Mucosa of stomach (tissue), 1 donor: ENCODE results near the gene RNF13.
"Not testable (repeated sequence)": the region's sequence is repeated elsewhere in the genome, so short reads cannot be mapped to it uniquely, and the experiment has no call there.

ENCODE experiments used
- H3K27me3 ChIP-seq: one replicate; pipeline ENCODE4 v1.7.0; 2013; ENCODE audit warnings: mild to moderate bottlenecking, low read length; ENCODE audit not compliant: control insufficient read depth, insufficient read depth
- H3K36me3 ChIP-seq: one replicate; pipeline ENCODE4 v1.7.0; 2013; ENCODE audit warnings: low read length; ENCODE audit not compliant: control insufficient read depth, insufficient read depth
- H3K4me1 ChIP-seq: one replicate; pipeline ENCODE4 v1.7.0; 2013; ENCODE audit warnings: mild to moderate bottlenecking, low read length; ENCODE audit not compliant: control insufficient read depth, insufficient read depth
- H3K4me3 ChIP-seq: one replicate; pipeline ENCODE4 v1.7.0; 2013; ENCODE audit warnings: low read length
- H3K9ac ChIP-seq: one replicate; pipeline ENCODE4 v1.7.0; 2013; ENCODE audit warnings: mild to moderate bottlenecking, low read length, moderate library complexity
- H3K9me3 ChIP-seq: one replicate; pipeline ENCODE4 v1.7.0; 2013; ENCODE audit warnings: mild to moderate bottlenecking, low read length, moderate library complexity; ENCODE audit not compliant: control insufficient read depth
- donor health status: Pancreatic carcinoma.

RNF13 gene

DNA sequence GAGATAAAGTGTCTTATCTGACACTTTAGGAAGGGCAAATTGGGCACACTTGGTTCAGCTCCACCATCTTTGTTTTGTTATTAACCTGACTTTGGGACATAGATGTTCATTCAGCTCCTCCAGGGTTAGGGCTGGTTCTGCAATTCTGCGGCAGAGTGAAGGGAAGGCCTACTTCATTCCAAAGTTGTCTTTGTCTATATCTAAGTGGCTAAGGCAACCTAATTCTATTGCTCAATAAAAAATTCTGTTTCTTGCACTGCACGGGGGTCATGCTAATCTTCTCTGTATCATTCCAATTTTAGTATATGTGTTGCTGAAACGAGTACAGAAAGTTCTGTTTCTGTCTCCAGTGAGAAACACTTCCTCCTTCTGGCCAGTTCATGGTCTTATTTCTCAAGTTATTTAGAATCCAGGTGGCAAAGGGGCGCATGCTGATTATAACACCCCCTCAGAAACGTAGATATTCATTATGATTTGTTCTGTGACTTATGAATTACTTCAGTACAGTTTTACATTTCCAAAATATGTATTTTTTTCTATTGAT, 104.2 kb downstream of the RNF13 start:
- no peak overlapping the region for H3K4me3 ChIP-seq
- H3K4me1 ChIP-seq = no peaks in the 10 kb centered on the region
- no peak overlapping the region for H3K9ac ChIP-seq
- no peaks in the 10 kb centered on the region for H3K27me3 ChIP-seq
- H3K36me3 ChIP-seq = no peaks in the 10 kb centered on the region
- H3K9me3 ChIP-seq = no peaks in the 10 kb centered on the region

DNA sequence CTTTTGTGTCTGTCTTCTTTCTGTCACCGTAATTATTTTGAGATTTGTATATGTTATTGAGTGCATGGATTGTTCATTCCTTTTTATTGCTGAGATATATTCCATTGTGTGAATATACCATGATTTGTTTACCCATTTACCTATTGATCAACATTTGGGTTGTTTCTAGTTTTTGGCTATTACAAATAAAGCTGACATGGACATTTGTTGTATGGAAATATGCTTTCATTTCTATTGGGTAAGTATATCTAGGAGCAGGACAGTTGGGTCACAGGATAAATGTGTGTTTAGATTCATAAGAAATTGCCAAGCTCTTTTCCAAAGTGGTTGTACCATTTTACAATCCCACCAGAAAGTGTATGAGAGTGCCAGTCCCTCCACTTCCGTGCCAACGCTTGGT, 106.5 kb downstream of the RNF13 start:
- Histone ChIP-seq H3K9ac (no peak overlapping the region), H3K4me1 (no peaks in the 10 kb centered on the region), H3K36me3 (no peaks in the 10 kb centered on the region), H3K27me3 (no peaks in the 10 kb centered on the region), H3K9me3 (no peaks in the 10 kb centered on the region), H3K4me3 (no peak overlapping the region)

- Histone ChIP-seq H3K9ac (no peak overlapping the region), H3K36me3 (no peaks in the 10 kb centered on the region), H3K4me3 (no peak overlapping the region), H3K27me3 (no peaks in the 10 kb centered on the region), H3K4me1 (no peaks in the 10 kb centered on the region), H3K9me3 (no peaks in the 10 kb centered on the region)
These were observed 107.1 kb downstream of the RNF13 start for GRCh38 chr3:149920119-149920518.

DNA sequence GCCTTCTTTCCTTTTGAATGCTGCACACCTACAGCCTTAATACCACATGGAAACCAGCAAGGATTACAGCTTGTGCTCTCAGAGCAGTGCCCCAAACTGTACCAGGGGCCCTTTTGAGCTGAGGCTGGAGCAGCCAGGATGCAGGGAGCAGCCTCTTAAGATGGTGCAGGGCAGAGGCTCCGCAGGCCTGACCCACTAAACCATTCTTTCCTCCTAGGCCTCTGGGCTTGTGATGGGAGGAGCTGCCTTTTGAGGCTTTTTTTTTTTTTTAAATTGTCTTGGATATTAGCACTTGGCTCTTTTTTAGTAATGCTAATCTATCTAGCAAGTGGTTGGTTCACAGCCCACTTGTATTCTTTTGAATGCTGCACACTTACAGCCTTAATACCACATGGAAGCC, 120.0 kb downstream of the RNF13 start:
- no peaks in the 10 kb centered on the region for H3K9me3 ChIP-seq
- H3K9ac ChIP-seq = no peak overlapping the region
- H3K4me1 ChIP-seq = peaks cover 6% of the 10 kb centered on the region
- no peaks in the 10 kb centered on the region for H3K36me3 ChIP-seq
- no peak overlapping the region for H3K4me3 ChIP-seq
- H3K27me3 ChIP-seq = no peaks in the 10 kb centered on the region

- Histone ChIP-seq H3K9ac (no peak overlapping the region), H3K4me3 (no peak overlapping the region), H3K36me3 (no peaks in the 10 kb centered on the region), H3K27me3 (no peaks in the 10 kb centered on the region), H3K9me3 (no peaks in the 10 kb centered on the region), H3K4me1 (peaks cover 6% of the 10 kb centered on the region)
These were observed 120.8 kb downstream of the RNF13 start for GRCh38 chr3:149933858-149934257.

DNA sequence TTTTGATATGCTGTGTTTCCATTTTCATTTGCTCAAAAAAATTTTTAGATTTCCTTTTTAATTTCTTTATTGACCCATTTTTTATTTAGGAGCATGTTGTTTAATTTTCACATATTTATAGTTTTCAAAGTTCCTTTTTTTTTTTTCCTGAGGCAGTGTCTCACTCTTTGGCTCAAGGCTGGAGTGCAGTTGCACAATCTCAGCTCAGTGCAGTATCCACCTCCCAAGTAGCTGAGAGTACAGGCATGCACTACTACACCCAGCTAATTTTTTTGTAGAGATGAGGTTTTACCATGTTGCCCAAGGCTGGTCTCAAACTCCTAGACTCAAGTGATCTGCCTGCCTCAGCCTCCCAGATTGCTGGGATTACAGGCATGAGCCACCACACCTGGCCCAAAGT, 121.5 kb downstream of the RNF13 start:
- Histone ChIP-seq H3K9ac (no peak overlapping the region), H3K4me3 (no peak overlapping the region), H3K27me3 (no peaks in the 10 kb centered on the region), H3K36me3 (no peaks in the 10 kb centered on the region), H3K9me3 (no peaks in the 10 kb centered on the region), H3K4me1 (peaks cover 6% of the 10 kb centered on the region)

- no peaks in the 10 kb centered on the region for H3K27me3 ChIP-seq
- H3K4me3 ChIP-seq = no peak overlapping the region
- H3K36me3 ChIP-seq = no peaks in the 10 kb centered on the region
- no peaks in the 10 kb centered on the region for H3K9me3 ChIP-seq
- peaks cover 6% of the 10 kb centered on the region for H3K4me1 ChIP-seq
- no peak overlapping the region for H3K9ac ChIP-seq
These were observed 123.8 kb downstream of the RNF13 start for GRCh38 chr3:149936812-149937230.

DNA sequence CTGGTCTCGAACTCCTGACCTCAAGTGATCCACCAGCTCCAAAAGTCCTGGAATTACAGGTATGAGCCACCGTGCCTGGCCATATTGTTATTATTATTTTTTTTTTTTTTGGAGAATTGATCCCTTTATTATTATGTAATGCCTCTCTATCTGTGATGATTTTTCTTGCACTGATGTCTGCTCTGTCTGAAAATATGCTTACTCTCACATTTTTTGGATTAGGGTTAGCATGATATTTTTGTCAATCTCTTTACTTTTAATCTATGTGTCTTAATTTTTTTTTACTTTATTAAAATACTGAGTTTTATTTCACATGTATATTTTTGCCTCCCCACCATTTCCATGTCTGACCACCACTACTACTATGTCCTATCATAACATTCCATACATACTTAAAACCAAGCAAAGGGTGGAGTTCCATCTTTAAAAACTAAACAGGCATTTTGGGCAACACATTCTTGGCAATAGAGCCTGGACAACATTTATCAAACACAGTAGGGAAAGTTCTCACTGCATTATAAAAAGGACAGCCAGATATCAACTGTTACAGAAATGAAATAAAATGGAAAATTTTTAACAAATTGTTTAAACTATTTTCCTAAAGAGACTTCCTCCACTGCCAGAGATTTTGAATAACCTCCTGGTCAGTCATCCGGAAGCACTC, 125.5 kb downstream of the RNF13 start:
- H3K36me3 ChIP-seq, H3K9ac ChIP-seq, H3K27me3 ChIP-seq, H3K4me3 ChIP-seq, H3K4me1 ChIP-seq, H3K9me3 ChIP-seq: not testable (repeated sequence)

- Histone ChIP-seq H3K4me1 (peaks cover 6% of the 10 kb centered on the region), H3K27me3 (no peaks in the 10 kb centered on the region), H3K36me3 (no peaks in the 10 kb centered on the region), H3K4me3 (no peak overlapping the region), H3K9ac (no peak overlapping the region), H3K9me3 (no peaks in the 10 kb centered on the region)
These were observed 128.2 kb downstream of the RNF13 start for GRCh38 chr3:149941186-149941585.

GRCh38 chr3:149941946-149942345, 128.9 kb downstream of the RNF13 start:
- no peak overlapping the region for H3K9ac ChIP-seq
- H3K4me3 ChIP-seq = no peak overlapping the region
- H3K36me3 ChIP-seq = no peaks in the 10 kb centered on the region
- H3K9me3 ChIP-seq = no peaks in the 10 kb centered on the region
- no peaks in the 10 kb centered on the region for H3K27me3 ChIP-seq
- peaks cover under 1% of the 10 kb centered on the region for H3K4me1 ChIP-seq

GRCh38 chr3:149942409-149942808, 129.4 kb downstream of the RNF13 start:
- no peak overlapping the region for H3K4me3 ChIP-seq
- H3K9me3 ChIP-seq = no peaks in the 10 kb centered on the region
- H3K36me3 ChIP-seq = no peaks in the 10 kb centered on the region
- no peaks in the 10 kb centered on the region for H3K4me1 ChIP-seq
- no peaks in the 10 kb centered on the region for H3K27me3 ChIP-seq
- no peak overlapping the region for H3K9ac ChIP-seq

DNA sequence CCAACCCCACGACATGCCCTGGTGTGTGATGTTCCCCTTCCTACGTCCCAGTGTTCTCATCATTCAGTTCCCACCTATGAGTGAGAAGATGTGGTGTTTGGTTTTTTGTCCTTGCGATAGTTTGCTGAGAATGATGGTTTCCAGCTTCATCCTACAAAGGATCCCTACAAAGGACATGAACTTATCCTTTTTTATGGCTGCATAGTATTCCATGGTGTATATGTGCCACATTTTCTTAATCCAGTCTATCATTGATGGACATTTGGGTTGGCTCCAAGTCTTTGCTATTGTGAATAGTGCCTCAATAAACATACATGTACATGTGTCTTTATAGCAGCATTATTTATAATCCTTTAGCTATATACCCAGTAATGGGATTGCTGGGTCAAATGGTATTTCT, 131.0 kb downstream of the RNF13 start:
- not testable (repeated sequence) for H3K9ac ChIP-seq, H3K9me3 ChIP-seq, H3K4me3 ChIP-seq, H3K4me1 ChIP-seq, H3K36me3 ChIP-seq, H3K27me3 ChIP-seq

- H3K36me3 ChIP-seq = no peaks in the 10 kb centered on the region
- no peak overlapping the region for H3K4me3 ChIP-seq
- no peaks in the 10 kb centered on the region for H3K9me3 ChIP-seq
- H3K4me1 ChIP-seq = no peaks in the 10 kb centered on the region
- no peak overlapping the region for H3K9ac ChIP-seq
- no peaks in the 10 kb centered on the region for H3K27me3 ChIP-seq
These were observed 134.2 kb downstream of the RNF13 start for GRCh38 chr3:149947231-149947630.
